Measurements from ENCODE around the gene CARD9. TPM values are rescaled to one million over a fixed set of nuclear protein-coding genes. Genes with fewer than 3 reads are reported as not detected.

The CARD9 gene
- total and polyA plus RNA-seq, 2 of the 8 experiments (the other 6 are each of a cell fraction or from before 2014, with no cell fraction given): 0.15 to 1.1 TPM

DNA sequence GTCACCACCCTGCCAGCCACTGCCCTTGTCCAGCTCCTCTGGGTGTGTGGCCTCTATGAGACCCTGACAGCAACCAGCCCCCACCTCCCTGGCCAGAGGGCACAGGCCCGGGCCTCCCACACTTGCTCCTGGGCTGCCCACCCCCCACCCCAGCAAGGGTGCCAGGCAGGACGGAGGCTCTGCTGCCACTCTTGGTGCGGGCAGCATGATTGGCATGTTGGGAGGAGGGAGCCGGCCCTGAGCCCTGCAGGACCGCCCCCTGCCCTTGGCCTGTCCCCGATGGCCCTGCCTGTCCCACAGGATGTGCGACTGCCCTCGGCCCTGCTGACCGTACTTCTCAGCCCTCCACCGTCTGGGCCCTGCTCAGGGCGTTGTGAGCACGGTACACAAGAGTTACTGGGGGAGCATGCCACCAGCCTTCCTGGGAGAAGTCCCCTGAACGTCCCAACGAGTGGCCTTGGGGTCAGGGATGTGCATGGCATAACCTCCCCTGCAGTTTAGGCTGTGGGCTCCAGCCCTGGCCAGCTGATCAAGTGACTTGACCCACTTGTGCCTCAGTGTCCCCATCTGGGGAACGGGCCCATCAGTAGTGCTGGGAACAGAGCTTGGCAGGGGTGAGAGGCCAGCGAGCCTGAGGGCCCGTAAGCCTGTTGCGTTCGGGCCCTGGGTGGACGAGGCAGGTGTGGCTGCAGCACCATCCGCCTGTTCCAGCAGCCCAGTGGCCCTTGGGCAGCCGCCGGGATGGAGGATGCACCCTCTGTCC is 30.2 kb downstream of the CARD9 start (continued):
- TF ChIP-seq RBBP5 (IDR thresholded peaks at IDR 0.05; ENCODE audit: borderline replicate concordance, low read depth, low read length): no peak
- TF ChIP-seq EP300 (IDR thresholded peaks at IDR 0.05; ENCODE audit: borderline replicate concordance in 1 of 2, low read depth in 2 of 2, low read length in 2 of 2): no peak
- TF ChIP-seq, protein P1, sequence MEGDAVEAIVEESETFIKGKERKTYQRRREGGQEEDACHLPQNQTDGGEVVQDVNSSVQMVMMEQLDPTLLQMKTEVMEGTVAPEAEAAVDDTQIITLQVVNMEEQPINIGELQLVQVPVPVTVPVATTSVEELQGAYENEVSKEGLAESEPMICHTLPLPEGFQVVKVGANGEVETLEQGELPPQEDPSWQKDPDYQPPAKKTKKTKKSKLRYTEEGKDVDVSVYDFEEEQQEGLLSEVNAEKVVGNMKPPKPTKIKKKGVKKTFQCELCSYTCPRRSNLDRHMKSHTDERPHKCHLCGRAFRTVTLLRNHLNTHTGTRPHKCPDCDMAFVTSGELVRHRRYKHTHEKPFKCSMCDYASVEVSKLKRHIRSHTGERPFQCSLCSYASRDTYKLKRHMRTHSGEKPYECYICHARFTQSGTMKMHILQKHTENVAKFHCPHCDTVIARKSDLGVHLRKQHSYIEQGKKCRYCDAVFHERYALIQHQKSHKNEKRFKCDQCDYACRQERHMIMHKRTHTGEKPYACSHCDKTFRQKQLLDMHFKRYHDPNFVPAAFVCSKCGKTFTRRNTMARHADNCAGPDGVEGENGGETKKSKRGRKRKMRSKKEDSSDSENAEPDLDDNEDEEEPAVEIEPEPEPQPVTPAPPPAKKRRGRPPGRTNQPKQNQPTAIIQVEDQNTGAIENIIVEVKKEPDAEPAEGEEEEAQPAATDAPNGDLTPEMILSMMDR (IDR thresholded peaks at IDR 0.05; ENCODE audit: control extremely low read depth in 1 of 3, insufficient read depth in 1 of 3, low read depth in 1 of 3, low read length in 3 of 3): no peak
- no peak for TF ChIP-seq SIN3A (conservative IDR thresholded peaks at IDR 0.05 in 1 of 2, IDR thresholded peaks at IDR 0.05 in 1 of 2; ENCODE audit: low read depth in 1 of 2, low read length in 2 of 2)
- no peak for TF ChIP-seq SIRT6 (IDR thresholded peaks at IDR 0.05; ENCODE audit: low read length)
- no peak for TF ChIP-seq CREB1 (IDR thresholded peaks at IDR 0.05)
- no peak for TF ChIP-seq RXRA (IDR thresholded peaks at IDR 0.05; ENCODE audit: insufficient read depth, low read depth, low read length)
- no peak for TF ChIP-seq POU5F1 (IDR thresholded peaks at IDR 0.05; ENCODE audit: low read depth, low read length)
- TF ChIP-seq SAP30 (IDR thresholded peaks at IDR 0.05; ENCODE audit: insufficient read depth, insufficient replicate concordance, low read length): no peak
